Measurements from ENCODE around the gene CELA3A. TPM values are rescaled to one million over a fixed set of nuclear protein-coding genes. Genes with fewer than 3 reads are reported as not detected.

Gene CELA3A
- polyA plus RNA-seq, 3 donors: not detected

DNA sequence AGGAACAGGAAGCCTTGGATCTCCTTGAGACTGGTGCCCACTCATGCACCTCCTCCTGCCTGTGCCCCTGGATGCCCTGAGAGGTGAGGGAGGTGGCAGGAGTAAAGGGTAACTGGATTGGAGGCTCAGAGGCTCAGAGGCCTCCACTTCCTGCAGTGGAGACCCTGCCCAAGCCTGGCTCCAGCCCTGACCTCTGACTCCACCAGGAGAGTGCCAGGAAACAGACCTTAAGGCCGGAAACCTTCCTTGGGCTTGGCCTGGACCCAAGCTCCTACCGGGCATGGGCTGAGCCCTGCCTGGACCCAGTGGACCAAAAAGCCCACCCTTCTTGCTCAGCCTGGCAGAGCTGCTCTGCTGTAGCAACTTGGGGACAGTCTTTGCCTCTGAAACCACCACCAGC lies 39.7 kb upstream of the CELA3A start:
- 67% methylated on average over 2 of the region's 2 CpGs for WGBS (ENCODE audit: insufficient coverage)
- no peak overlapping the region for H3K4me3 Mint-ChIP-seq
- no peaks in the 10 kb centered on the region for H4K20me1 ChIP-seq (ENCODE audit: insufficient read depth, low read length)
- H3K4me2 ChIP-seq (replicated peaks; ENCODE audit: extremely low read depth, low read length, poor library complexity, severe bottlenecking): no peak overlapping the region
- TF ChIP-seq, protein P1, sequence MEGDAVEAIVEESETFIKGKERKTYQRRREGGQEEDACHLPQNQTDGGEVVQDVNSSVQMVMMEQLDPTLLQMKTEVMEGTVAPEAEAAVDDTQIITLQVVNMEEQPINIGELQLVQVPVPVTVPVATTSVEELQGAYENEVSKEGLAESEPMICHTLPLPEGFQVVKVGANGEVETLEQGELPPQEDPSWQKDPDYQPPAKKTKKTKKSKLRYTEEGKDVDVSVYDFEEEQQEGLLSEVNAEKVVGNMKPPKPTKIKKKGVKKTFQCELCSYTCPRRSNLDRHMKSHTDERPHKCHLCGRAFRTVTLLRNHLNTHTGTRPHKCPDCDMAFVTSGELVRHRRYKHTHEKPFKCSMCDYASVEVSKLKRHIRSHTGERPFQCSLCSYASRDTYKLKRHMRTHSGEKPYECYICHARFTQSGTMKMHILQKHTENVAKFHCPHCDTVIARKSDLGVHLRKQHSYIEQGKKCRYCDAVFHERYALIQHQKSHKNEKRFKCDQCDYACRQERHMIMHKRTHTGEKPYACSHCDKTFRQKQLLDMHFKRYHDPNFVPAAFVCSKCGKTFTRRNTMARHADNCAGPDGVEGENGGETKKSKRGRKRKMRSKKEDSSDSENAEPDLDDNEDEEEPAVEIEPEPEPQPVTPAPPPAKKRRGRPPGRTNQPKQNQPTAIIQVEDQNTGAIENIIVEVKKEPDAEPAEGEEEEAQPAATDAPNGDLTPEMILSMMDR (IDR thresholded peaks at IDR 0.05): no peak
- no peak overlapping the region for H3K4me3 ChIP-seq (replicated peaks in 1 of 3; ENCODE audit: low read depth in 2 of 3, low read length in 3 of 3)
- H3K27ac Mint-ChIP-seq: no peak overlapping the region
- H3K4me1 Mint-ChIP-seq: peaks cover 9% of the 10 kb centered on the region
- no peaks in the 10 kb centered on the region for H3K79me2 ChIP-seq (ENCODE audit: insufficient read depth, low read length)
- no peak for DNase-seq
- peaks cover 0 to 2% (median 0%) of the 10 kb centered on the region in 7 donors for H3K9me3 Mint-ChIP-seq
- H2AFZ ChIP-seq (ENCODE audit: insufficient read depth, low read depth, low read length, poor library complexity, severe bottlenecking): no peak overlapping the region
- no peaks in the 10 kb centered on the region for H3K36me3 ChIP-seq (replicated peaks in 1 of 2; ENCODE audit: control insufficient read depth in 1 of 2, insufficient read depth in 2 of 2, low read length in 2 of 2)
- no peaks in the 10 kb centered on the region for H3K36me3 Mint-ChIP-seq
- H3K9me3 ChIP-seq (replicated peaks in 1 of 2; ENCODE audit: control insufficient read depth in 1 of 2, insufficient read depth in 1 of 2, low read length in 2 of 2): no peaks in the 10 kb centered on the region
- no peaks in the 10 kb centered on the region for H3K27me3 ChIP-seq (ENCODE audit: control insufficient read depth in 2 of 2, insufficient read depth in 2 of 2, low read length in 2 of 2)
- H3K27me3 Mint-ChIP-seq (ENCODE audit: low read depth in 3 of 3): peaks cover 3 to 15% (median 9%) of the 10 kb centered on the region in 3 donors
- no peak overlapping the region for H3K27ac ChIP-seq (ENCODE audit: low read depth in 1 of 2, low read length in 2 of 2)
- no peaks in the 10 kb centered on the region for H3K4me1 ChIP-seq (ENCODE audit: control insufficient read depth in 1 of 2, insufficient read depth in 2 of 2, low read length in 2 of 2)
- intact Hi-C loops (cut with micrococcal nuclease): loop anchor here in 1 of 2 donors (10.0 kb wide), 1 partner anchor 257 kb away; no protein-coding TSS in a partner anchor
- no peak overlapping the region for H3K9ac ChIP-seq (ENCODE audit: insufficient read depth, low read length, poor library complexity, severe bottlenecking)

DNA sequence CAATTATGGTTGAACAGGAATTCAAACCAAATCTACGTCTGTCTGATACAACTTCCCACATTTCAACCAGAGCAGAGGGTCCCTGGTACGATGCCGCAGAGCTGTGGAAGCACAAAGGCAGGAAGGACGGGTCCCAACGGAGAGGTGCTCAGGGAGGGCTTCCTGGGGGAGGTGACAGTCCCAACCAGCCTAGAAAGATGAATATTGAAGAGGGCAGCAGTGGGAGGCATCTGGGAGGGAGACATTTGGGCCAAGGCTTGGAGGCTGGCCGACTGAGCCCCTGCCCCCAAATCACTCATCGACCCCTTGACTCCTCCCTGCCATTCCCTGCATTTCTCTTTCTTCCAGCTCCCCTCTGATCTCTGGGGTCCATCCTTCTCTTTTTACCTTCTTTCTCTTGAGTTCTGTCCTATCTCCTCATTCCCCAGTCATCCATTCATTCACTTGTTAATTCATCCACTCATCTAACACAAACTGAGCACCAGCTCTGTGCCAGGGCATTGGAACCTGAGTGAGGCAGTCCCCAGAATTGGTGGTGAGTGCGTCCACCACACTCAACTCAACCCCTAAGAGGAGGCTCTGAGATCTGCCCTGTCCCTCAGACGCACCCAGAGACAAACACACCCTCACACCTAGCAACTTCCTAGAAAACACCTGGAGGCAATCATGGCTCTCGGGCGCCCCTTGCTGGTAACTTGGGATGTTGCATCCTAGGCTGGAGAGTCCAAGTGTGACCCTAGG lies 37.8 kb upstream of the CELA3A start:
- no peaks in the 10 kb centered on the region for H3K79me2 ChIP-seq (ENCODE audit: insufficient read depth, low read length)
- H3K9ac ChIP-seq (ENCODE audit: insufficient read depth, low read length, poor library complexity, severe bottlenecking): no peak overlapping the region
- no peaks in the 10 kb centered on the region for H3K9me3 ChIP-seq (replicated peaks in 1 of 2; ENCODE audit: control insufficient read depth in 1 of 2, insufficient read depth in 1 of 2, low read length in 2 of 2)
- no peak overlapping the region for H3K4me2 ChIP-seq (replicated peaks; ENCODE audit: extremely low read depth, low read length, poor library complexity, severe bottlenecking)
- peaks cover 0 to 2% (median 0%) of the 10 kb centered on the region in 7 donors for H3K9me3 Mint-ChIP-seq
- no peak overlapping the region for H2AFZ ChIP-seq (ENCODE audit: insufficient read depth, low read depth, low read length, poor library complexity, severe bottlenecking)
- DNase-seq: peak; percentile 46 to 71 (median 64)
- H3K4me1 Mint-ChIP-seq: peaks cover 3% of the 10 kb centered on the region
- H3K27me3 Mint-ChIP-seq (ENCODE audit: low read depth in 3 of 3): peaks cover 0 to 5% (median 3%) of the 10 kb centered on the region in 3 donors
- H3K36me3 ChIP-seq (replicated peaks in 1 of 2; ENCODE audit: control insufficient read depth in 1 of 2, insufficient read depth in 2 of 2, low read length in 2 of 2): no peaks in the 10 kb centered on the region
- no peak overlapping the region for H3K27ac ChIP-seq (ENCODE audit: low read depth in 1 of 2, low read length in 2 of 2)
- TF ChIP-seq, protein P1 (IDR thresholded peaks at IDR 0.05): peak; percentile 94
- no peak overlapping the region for H3K4me3 ChIP-seq (replicated peaks in 1 of 3; ENCODE audit: low read depth in 2 of 3, low read length in 3 of 3)
- H3K4me3 Mint-ChIP-seq: no peak overlapping the region
- H3K4me1 ChIP-seq (ENCODE audit: control insufficient read depth in 1 of 2, insufficient read depth in 2 of 2, low read length in 2 of 2): no peaks in the 10 kb centered on the region
- peak overlapping the region in 3 of 7 donors; percentile 9 to 32 (median 31) for H3K27ac Mint-ChIP-seq
- no peaks in the 10 kb centered on the region for H3K27me3 ChIP-seq (ENCODE audit: control insufficient read depth in 2 of 2, insufficient read depth in 2 of 2, low read length in 2 of 2)
- 53% methylated on average over 10 of the region's 11 CpGs for WGBS (ENCODE audit: insufficient coverage)
- no peaks in the 10 kb centered on the region for H4K20me1 ChIP-seq (ENCODE audit: insufficient read depth, low read length)
- H3K36me3 Mint-ChIP-seq: no peaks in the 10 kb centered on the region
- intact Hi-C loops (cut with micrococcal nuclease): loop anchor here in 1 of 2 donors (10.0 kb wide), 1 partner anchor 259 kb away; no protein-coding TSS in a partner anchor

Data from CD14-positive monocyte (primary cell).